NCI-H1105 (cell line): Measurements from ENCODE around the gene ABHD17A.

Experiments used
- DNase-seq: peaks from one replicate; lab custom pipeline; 2025; lab: John Stamatoyannopoulos, UW

Gene ABHD17A

DNA sequence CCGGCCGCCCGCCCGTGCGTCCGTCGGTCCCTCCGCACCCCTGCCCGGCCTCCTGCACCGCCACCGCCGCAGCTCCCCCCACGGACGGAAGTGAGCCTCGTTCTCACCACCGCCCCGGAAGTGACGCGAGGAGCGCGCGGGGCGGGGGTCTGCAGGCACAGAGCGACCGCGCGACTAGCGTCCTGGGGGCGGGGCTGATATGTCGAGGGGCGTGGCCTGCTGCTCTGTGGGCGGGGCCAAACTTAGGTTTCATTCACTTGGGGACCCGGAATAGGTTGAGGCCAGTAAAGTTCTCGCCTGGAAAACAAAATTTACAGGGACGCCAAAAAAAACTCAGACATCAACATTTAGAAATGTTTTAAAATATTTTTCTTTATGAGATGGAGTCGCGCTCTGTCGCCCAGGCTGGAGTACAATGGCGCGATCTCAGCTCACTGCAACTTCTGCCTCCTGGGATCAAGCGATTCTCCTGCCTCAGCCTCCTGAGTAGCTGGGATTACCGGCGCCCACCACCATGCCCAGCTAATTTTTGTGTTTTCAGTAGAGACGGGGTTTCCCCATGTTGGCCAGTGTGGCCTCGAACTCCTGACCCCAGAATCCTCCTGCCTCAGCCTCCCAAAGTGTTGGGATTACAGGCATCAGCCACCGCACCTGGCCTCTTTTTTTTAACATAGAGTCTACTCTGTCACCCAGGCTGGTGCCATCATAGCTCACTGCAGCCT is at the start of gene ABHD17A:
ABHD17A (minus strand) TSS at position 99 of the 722 bp plus-strand sequence. CDS start 3,930 bp downstream, outside the sequence.
- peak; percentile 84 for DNase-seq

DNA sequence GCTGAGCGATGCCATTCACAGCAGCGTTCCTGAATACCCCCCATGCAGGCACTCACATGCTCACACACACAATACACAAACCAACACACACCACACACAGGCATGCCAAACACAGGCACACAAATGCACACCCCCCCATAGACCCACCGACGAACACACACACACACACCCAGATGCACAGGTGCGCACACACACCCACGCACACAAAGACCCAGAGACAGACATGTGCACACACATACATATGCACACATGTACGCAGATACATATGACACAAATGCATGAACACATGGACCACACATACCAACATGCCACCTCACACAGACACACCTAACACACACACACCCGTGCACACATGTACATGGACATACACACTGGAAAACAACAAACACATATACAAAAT is 48.6 kb upstream of the ABHD17A start:
- DNase-seq = no peak

DNA sequence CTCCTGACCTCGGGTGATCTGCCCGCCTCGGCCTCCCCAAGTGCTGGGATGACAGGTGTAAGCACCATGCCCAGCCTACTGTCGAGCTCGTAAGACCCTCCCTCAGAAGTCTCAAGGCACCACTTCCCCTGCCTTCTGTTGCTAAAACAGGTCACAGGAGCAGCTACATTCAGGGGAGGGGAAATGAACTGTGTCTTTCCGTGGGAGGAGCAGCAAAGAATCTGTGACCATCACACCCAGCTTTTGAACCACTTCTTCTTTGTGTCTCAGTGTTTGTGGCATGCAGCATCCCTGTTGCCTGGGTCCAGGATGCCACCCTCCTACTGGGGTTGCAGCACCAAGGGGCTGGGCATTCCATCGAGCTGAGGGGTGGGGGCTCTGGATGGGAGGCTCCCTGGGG is 47.9 kb upstream of the ABHD17A start:
- DNase-seq = no peak

DNA sequence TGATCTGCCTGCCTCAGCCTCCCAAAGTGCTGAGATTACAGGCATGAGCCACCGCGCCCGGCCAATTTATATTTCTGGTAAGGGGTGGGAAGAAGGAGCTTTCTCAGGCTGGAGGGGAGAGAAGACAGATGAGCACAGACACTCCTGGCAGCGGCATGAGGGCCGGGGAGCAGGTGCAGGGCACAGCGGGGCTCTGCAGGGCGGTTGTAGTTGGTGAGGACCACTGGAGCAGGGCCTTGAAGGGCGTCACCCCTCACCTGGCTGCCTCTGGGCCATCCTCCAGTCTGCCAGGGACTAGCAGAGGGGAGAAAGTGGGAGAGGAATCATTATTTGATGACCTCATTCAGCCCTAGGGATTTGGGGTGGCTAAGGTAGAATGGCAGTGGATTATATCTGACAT is 47.1 kb upstream of the ABHD17A start:
- DNase-seq = no peak

DNA sequence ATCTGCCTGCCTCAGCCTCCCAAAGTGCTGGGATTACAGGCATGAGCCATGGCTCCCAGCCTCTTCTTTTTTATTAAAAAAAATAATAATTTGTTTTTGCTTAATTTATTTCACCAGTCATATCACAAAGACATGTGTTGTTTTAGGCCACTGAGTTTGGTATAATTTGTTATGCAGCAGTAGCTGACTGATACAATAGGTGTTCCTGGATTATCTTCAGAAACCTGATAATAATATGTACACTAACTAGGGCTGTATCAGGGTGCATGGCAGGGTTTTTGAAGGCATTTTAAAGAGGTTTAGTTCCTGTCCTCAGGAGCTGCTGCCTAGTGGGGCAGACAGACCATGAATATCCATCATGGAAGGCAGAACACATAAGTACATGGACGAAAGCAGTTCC is 46.1 kb upstream of the ABHD17A start:
- DNase-seq = no peak

DNA sequence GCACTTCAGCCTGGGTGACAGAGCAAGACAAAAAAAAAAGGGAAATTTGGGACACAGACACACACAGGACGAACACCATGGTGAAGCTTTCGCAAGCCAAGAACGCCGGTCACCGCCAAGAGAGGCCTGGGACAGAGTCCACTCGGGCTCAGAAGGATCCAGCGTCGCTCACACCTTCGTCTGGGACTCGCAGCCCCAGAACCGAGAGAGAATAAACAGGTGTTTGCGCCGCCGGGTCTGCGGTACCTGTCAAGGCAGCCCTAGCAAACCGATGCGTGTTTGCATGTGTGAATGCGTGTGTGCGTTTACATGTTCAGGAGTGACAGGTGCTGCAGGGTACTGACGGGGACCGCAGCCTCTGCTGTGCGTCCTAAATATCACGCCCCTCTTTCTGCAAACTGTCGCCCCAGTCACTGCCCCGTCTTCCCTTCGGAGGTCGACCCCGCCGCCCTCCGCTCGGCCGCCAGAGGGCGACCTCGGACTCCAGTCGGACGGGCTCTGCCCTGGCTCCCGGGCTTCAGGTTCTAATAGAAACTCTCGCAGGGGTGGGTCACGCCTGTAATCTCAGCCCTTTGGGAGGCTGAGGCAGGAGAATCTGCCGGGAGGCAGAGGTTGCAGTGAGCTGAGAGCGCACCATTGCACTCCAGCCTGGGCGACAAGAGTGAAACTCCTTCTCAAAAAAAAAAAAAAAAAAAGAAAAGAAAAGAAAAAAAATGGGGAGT is 43.9 kb upstream of the ABHD17A start:
- DNase-seq = peak; percentile 80

DNA sequence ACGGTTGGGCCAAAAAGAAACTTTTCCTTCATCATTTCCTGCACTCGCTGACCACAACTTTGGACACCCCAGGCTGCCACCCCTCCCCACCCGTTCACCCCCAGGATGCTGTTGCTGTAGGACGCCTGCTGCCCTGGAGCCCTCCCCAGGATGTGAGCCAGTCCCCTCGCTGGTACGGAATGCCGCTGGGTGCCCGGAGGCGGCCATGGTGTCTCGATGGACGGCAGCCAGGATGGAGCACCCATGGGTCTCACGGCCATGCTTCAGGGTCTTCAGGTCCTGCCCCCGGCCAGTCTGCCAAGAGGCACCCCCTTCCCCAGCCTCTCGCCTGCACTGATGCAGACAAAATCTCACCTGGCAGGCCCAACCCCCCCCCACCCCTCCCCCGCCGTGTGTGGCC is 40.2 kb upstream of the ABHD17A start:
- no peak for DNase-seq

DNA sequence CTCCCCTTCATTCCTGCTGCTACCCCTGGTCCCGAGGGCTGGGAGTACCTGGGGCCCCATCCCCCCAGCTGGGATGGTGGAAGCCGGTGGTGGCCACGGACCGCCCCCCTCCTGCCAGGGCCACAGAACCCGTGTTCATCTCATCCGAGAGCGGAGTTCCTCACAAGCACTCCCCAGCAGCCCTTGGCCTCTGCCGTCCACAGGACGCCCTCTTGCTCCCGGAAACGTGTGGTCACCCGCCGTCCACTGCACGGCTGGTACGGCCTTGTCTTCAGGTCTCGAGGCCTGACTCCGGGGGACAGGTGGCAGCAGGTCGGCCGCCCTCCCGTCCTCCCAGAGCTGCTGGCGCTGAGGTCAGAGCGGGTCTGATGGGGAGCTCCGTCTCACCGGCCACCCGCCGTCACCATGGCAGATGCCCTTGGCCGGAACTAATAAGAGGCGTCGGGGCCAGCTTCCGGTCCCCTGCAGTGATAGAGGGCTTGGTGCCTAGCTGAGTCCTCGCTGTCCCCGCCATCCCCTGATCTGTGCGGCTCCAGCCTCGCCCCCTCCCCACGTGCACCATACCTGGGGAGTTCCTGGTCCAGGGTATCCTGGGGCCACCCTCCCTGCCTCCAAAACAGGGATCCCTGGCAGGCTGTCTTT is 39.1 kb upstream of the ABHD17A start:
- no peak for DNase-seq

DNA sequence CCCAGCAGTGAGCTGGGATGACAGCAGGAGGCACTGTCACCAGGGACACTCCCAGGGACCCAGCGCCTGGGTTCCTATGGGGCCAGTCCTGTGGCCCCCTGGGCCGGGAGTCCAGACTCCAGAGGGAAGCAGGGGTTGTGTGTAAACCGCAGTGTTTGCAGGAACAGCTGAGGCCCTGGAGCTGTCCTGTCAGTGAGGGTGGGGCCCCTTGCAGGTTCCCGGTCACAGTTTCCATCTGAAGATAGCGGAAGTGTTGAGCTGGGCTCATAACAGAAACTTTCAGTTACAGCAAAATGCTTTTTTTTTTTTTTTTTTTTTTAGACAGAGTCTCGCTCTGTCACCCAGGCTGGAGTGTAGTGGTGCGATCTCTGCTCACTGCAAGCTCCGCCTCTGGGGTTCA is 38.0 kb upstream of the ABHD17A start:
- no peak for DNase-seq

DNA sequence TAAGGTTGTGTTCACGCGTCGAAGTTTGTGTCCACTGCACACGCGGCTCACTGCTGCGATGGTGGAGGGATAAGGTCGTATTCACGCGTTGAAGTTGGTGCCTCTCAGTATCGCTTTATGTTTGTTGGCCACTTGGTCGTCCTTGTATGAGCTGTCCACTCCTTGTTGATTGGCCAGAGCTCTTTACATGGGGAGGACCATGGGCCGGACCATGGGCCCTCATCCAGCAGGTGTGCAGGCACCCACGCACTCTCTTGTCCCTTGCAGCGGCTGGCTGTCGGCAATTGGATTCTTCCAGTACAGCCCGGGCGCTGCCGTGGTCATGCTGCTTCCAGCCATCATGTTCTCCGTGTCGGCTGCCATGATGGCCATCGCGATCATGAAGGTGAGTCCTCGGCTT is 37.5 kb upstream of the ABHD17A start:
- DNase-seq = no peak

DNA sequence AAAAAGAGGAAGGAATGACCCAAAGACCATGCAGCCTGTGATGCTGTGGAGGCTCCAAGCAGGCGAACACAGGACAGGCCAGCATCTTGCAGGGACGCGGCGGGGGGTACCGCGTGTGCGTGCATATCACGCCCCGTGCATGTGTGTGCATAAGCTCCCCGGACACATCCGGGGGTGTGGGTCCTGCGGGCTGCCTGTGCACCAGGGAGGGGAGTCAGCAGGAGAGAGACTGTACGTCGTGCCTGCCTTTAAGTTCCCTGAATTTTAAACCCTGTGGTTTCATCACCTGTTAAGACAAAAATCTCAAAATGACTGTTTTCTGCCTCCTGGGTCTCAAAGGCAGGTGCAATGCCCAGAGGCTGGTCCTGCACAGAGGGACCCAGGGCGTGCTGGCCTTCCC is 36.5 kb upstream of the ABHD17A start:
- DNase-seq = no peak

DNA sequence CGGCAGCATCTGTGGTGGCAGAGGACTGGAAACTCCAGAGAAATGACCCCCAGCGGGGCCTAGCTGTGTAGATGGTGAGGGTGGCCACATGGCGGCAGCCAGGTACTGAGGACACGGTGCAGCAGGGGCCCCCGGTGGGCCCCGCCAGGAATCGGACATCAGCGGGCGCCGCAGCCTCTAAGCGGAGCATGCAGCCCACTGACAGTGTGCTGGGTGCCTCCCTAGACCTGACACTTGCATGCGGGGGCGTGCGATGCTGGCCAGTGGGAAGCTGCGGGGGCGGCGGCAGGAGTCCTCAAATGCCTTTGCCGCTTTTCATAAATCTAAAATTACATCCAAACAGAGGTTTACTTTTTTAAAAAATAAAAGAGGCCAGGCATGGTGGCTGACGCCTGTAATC is 36.0 kb upstream of the ABHD17A start:
- DNase-seq = no peak

DNA sequence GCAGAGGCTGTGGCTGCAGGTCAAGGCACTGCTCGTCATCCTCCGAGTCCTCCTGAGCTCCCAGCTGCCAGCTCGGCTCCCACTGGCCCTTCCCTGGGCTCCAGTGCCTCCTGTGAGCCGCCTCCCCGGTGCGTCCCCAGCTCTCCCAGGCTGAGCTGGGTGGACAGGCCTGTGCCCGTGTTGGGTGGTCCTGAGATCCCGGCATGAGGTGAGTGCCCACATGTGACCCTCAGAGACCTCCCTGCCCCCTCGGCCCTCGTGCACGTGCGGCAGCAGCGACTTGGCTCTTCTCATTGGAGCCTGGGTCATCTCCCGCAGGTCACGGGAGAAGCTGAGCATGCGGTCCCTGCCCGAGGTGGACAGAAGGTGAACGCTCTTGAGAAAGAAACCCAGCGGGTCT is 35.3 kb upstream of the ABHD17A start:
- no peak for DNase-seq

DNA sequence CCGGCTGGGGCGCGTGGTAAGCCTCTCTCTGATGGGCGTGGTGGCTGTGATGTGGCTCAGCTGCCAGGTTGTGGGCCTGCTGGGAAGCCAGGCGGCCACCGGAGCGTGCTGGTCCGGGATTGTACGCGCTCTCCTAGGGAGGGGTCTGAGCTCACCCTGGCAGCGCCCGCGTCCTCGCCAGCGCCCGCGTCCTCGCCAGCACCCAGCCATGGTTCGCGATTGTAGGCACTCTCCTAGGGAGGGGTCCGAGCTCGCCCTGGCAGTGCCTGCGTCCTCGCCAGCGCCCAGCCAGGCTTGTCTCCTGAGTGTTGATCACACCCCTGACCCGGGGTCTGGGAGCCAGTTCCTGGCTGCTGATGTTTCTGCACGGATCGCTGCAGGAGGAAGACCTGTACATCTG is 33.7 kb upstream of the ABHD17A start:
- no peak for DNase-seq

DNA sequence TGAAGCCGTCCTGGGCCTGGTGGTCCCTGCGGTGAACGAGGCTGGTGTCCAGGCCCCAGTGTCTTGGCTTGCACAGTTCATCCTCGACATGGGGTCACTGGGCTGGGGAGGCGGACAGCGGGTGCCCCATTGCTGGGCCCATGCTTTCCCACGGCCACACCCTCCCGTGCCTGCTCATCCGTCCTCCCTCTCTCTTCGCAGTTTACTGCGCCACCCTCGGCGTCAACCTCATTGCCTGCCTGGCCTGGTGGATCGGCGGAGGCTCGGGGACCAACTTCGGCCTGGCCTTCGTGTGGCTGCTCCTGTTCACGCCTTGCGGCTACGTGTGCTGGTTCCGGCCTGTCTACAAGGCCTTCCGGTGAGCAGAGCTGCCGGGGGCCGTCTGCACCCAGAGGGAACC is 32.6 kb upstream of the ABHD17A start:
- no peak for DNase-seq

DNA sequence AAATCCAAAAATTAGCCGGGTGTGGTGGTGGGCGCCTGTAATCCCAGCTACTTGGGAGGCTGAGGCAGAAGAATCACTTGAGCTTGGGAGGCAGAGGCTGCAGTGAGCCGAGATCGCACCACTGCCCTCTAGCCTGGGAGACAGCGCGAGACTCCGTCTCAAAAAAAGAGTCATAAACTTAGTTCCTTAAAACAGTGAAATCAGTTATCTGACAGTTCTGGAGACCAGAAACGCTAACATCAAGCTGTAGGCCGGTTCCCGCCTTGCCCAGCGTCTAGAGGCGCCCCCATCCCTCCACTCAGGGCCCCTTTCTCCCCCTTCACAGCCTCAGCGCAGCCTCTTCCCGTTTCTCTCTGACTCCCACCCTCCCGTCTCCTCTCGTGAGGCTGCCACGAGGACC is 31.9 kb upstream of the ABHD17A start:
- DNase-seq = no peak

DNA sequence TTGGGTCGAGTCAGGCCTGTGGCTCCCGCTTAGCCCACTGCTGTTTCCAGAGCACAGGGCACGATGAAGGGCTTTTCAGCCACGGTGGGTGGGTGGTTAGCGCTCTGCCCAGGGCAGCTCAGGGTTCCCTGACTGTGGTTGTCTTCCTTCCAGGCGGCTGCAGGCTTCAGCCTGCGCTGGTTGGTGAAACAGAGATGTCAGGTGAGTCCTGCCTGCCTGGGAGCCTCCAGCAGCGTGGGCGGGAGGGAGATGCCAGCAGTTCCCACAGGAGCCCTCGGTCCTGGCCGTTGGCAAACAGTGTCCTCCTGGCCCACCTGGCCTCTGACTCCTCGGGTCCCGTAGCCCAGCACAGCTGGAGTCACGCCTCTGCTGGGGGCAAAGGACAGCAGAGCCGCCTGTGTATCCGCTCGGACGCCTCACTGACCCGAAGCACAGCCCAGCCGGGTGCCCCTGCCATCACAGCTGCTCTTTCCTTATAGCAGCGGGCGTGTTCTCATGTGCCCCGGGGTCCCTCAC is 29.6 kb upstream of the ABHD17A start:
- DNase-seq = no peak

DNA sequence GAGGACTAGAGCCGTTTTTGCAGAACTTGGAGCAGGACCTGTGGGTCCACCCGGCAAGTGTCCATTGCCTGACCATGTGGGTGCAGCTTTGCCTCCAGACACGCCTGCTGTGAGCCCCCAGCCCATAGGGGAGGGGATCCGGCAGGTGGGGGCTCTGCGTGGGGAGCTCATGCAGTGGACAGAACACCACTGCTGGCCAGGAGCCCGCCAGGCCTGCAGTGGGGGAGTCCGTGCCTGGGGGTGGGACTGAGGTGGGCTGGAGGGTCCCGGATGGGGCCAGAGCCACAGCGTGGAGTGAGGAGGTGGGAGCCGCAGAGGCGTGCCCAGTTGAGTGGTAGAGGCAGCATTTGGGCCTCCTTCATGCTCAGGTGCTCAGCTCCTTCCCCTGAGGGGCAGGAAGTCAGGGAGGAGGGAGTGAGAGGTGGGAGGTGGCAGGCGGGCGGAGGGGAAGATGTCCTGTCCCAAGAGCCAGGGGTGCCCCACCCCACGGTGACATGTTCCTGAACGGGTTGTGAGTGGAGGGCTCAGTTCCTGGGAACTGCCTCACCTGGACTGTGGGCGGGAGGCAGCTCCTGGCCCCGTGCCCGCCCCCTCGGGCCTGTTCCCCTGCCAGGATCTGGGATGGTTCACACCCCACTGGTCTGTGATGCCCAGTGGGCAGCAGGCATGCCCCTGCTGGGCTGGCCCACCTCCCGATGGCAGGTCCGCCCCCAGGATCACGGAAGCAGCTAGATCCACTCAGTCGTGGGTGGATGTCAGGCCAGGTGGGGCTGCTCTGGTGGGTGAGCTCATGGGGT is 28.7 kb upstream of the ABHD17A start:
- no peak for DNase-seq

DNA sequence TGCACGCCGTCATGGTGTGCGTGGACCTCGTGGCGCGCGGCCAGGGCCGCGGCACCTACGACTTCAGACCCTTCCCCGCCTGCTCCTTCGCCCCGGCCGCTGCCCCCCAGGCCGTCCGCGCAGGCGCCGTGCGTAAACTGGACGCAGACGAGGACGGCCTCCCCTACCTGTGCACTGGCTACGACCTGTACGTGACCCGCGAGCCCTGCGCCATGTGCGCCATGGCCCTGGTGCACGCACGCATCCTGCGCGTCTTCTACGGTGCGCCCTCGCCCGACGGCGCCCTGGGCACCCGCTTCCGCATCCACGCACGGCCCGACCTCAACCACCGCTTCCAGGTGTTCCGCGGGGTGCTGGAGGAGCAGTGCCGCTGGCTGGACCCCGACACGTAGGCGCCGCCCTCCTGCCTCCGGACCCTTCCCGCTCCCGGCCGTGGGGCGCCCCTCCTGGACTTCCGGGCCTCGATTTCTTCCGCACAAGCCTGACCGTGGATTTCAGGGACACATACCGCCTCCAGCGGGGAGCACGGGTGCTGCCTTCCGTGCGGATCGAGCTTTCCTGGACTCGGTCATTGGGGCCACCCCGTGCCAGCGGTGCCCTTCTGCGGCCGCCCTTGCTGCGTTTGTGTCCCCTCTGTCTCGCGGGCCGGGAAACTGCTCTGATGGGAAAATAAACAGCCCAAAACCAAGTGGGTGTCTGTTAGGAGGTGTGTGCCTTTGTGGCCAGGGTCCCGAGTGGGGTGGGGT is 27.6 kb upstream of the ABHD17A start:
- DNase-seq = no peak

DNA sequence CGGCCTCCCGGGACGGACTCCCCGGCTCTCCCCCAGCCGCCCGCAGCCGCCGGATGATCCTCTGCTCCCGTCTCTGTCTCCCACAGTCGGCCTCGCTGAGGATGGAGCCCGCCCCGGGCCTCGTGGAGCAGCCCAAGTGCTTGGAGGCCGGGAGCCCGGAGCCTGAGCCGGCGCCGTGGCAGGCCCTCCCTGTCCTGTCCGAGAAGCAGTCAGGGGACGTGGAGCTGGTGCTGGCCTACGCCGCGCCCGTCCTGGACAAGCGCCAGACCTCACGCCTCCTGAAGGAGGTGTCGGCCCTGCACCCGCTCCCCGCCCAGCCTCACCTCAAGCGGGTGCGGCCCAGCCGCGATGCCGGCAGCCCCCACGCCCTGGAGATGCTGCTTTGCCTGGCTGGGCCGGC is 26.7 kb upstream of the ABHD17A start:
- no peak for DNase-seq

DNA sequence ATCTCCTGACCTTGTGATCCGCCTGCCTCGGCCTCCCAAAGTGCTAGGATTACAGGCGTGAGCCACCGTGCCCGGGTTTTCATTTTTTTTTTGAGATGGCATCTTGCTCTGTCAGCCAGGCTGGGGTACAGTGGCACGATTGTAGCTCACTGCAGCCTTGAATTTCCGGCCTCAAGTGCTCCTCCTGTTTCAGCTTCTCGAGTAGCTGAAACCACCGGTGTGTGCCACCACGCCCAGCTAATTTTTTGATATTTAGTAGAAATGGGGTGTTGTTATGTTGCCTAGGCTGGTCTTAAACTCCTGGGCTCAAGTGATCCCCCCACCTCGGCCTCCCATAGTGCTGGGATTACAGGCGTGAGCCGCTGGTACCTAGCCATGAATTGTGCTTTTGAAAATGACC is 25.8 kb upstream of the ABHD17A start:
- DNase-seq = no peak

DNA sequence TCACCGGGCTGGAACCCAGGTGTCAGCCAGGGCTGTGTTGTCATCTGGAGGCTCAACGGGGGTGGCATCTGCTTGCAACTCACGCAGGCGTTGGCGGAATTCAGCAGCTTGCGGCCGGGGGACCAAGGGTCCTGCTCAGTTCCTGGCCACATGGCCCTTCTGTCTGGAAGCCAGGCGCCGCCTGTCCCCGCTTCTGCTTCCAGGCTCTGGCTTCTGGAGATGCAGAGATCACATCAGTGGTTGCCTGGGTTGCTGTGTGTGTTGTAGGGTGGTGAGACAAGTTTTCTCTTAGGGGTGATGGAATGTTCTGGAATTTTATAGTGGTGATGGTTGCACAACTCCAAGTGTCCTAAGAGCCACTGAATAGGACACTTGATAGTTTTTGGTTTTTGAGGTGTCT is 24.9 kb upstream of the ABHD17A start:
- DNase-seq = no peak
